Naive B cell (primary cell): ENCODE results near the gene GGT1. TPM values are rescaled to one million over a fixed set of nuclear protein-coding genes. Genes with fewer than 3 reads are reported as not detected.
"Not testable (repeated sequence)": the region's sequence is repeated elsewhere in the genome, so short reads cannot be mapped to it uniquely, and the experiment has no call there.

Source experiments
- ATAC-seq, 2 donors: fragments of 150-1000 bp; cut with Tn5 transposase; 2 replicates each; pipeline ENCODE4 v1.10.0; 2021; ENCODE audit warnings: low read depth in 2 of 2, mild to moderate bottlenecking in 2 of 2, moderate library complexity in 2 of 2
- DNase-seq: peaks from one replicate; pipeline ENCODE4 v3.0.0; 2022
- H3K27ac Mint-ChIP-seq, 6 donors: one replicate each; pipeline ENCODE4 v1.8.0; 2020 to 2022; ENCODE audit warnings: mild to moderate bottlenecking in 6 of 6, mixed read lengths in 6 of 6, moderate library complexity in 5 of 6, inconsistent platforms in 2 of 6
- H3K27me3 Mint-ChIP-seq, 3 donors: one replicate each; pipeline ENCODE4 v1.8.0; 2021 to 2022; ENCODE audit warnings: mixed read lengths in 3 of 3, mild to moderate bottlenecking in 1 of 3
- H3K36me3 Mint-ChIP-seq, 2 donors: one replicate each; pipeline ENCODE4 v1.8.0; 2020 to 2022; ENCODE audit warnings: mixed read lengths in 2 of 2, inconsistent platforms in 1 of 2, mild to moderate bottlenecking in 1 of 2
- H3K4me1 Mint-ChIP-seq, 3 donors: one replicate each; pipeline ENCODE4 v1.8.0; 2020 to 2022; ENCODE audit warnings: mixed read lengths in 3 of 3, inconsistent platforms in 1 of 3, mild to moderate bottlenecking in 1 of 3, moderate library complexity in 1 of 3
- H3K4me3 Mint-ChIP-seq, 8 donors: one replicate each; pipeline ENCODE4 v1.8.0; 2020 to 2022; ENCODE audit warnings: mild to moderate bottlenecking in 8 of 8, mixed read lengths in 8 of 8, moderate library complexity in 8 of 8, inconsistent platforms in 2 of 8
- H3K9me3 Mint-ChIP-seq, 7 donors: one replicate each; pipeline ENCODE4 v1.8.0; 2020 to 2022; ENCODE audit warnings: mixed read lengths in 7 of 7, mild to moderate bottlenecking in 5 of 7, inconsistent platforms in 2 of 7, moderate library complexity in 1 of 7
- polyA plus RNA-seq, 6 donors: library from polyadenylated mRNA; unstranded; fragments of 300-500 nt; fragmentation: Illumina TruSeq; gene quantifications; one replicate each; pipeline ENCODE4 v1.2.3, GENCODE V29; 2021; ENCODE audit warnings: low read depth in 6 of 6

GGT1 gene
- polyA plus RNA-seq: under 1 TPM in 4 of 6 donors, not detected in 2; 0.17 to 0.90 (median 0.70) TPM

DNA sequence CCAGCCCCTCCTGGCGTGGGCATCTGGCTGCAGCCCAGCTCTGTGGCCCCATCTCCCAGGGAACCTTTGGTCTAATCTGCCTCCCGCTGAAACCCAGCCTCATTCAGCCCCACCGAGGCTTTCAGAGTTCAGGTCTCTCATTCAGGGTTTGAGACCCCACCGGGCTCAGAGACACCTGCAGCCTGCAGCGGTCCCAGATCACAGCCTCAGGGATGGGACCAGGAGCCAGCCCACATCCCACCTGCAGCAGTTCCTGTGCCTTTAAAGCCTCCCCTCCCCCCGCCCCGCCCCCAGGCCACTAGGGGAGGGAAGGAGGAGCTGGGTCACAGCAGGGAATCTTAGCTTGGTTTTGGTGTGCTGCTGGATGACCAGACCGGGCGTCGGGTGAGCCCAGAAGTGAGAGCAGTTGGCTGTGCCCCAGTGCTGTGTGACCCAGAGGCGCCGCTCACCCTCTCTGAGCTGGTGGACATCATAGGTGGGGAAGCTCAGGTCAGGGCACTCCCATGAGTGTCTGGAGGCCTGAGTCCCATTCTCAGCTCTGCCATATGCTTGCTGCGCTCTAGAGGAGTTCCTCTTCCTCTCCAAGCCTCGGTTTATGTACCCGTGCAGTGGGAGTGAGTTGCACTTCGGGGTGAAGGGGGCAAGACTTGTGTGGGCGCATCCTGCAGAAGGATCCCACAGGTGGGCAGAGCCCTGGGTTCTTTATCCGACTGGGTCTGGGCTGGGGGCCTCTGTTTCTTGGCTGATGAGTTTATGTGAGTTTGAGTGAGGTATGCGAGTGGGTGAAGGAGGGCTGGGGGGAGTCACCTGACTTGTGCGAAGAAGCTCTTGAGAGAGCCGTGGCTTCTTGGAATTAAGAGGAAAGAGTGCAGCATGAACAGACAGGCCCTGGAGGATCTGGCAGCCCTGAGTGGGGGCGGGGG is at the start of gene GGT1:
Gene GGT1, plus strand, starts transcription at position 347 of the 923 bp plus-strand sequence. CDS start 7,889 bp downstream, outside the sequence.
- not testable (repeated sequence) for DNase-seq, H3K9me3 Mint-ChIP-seq, H3K36me3 Mint-ChIP-seq, H3K27me3 Mint-ChIP-seq, ATAC-seq
- H3K4me3 Mint-ChIP-seq: peak within 1 kb of the TSS in 4 of 8 donors; percentile 3 to 67 (median 38)
- peaks cover 13 to 23% (median 19%) of the 10 kb centered on the region in 3 donors for H3K4me1 Mint-ChIP-seq
- peak within 1 kb of the TSS in 4 of 6 donors; percentile 7 to 75 (median 55) for H3K27ac Mint-ChIP-seq

GRCh38 chr22:24553597-24554312 is 49.2 kb upstream of the GGT1 start:
- ATAC-seq (no peak), DNase-seq (no peak)
- no peaks in the 10 kb centered on the region for H3K9me3 Mint-ChIP-seq
- peak overlapping the region; percentile 92 to 100 (median 99) for H3K4me3 Mint-ChIP-seq
- H3K36me3 Mint-ChIP-seq: peaks cover 12 to 24% of the 10 kb centered on the region in 2 donors
- H3K27ac Mint-ChIP-seq: peak overlapping the region; percentile 95 to 99 (median 96)
- H3K27me3 Mint-ChIP-seq: no peaks in the 10 kb centered on the region
- H3K4me1 Mint-ChIP-seq: peaks cover 72 to 87% (median 82%) of the 10 kb centered on the region in 3 donors

GRCh38 chr22:24554313-24555164 is 48.5 kb upstream of the GGT1 start, which contains the start of gene GUCD1:
Gene GUCD1 (minus strand): TSS chr22:24555138. CDS start chr22:24554991, 147 bp downstream.
- Mint-ChIP-seq H3K9me3 (no peaks in the 10 kb centered on the region), H3K36me3 (peaks cover 12 to 25% of the 10 kb centered on the region in 2 donors), H3K4me3 (peak within 1 kb of the TSS; percentile 92 to 100 (median 99)), H3K27me3 (no peaks in the 10 kb centered on the region), H3K4me1 (peaks cover 73 to 87% (median 83%) of the 10 kb centered on the region in 3 donors), H3K27ac (peak within 1 kb of the TSS; percentile 95 to 99 (median 98))
- DNase-seq (peak; percentile 22), ATAC-seq (no peak)

- peaks cover 12 to 23% of the 10 kb centered on the region in 2 donors for H3K36me3 Mint-ChIP-seq
- no peaks in the 10 kb centered on the region for H3K9me3 Mint-ChIP-seq
- H3K27me3 Mint-ChIP-seq: no peaks in the 10 kb centered on the region
- peak within 1 kb of the TSS; percentile 95 to 99 (median 98) for H3K27ac Mint-ChIP-seq
- H3K4me3 Mint-ChIP-seq: peak within 1 kb of the TSS; percentile 92 to 100 (median 99)
- DNase-seq (peak; percentile 96), ATAC-seq (peak; percentile 77 to 80)
- H3K4me1 Mint-ChIP-seq: peaks cover 73 to 87% (median 81%) of the 10 kb centered on the region in 3 donors
Observed at GRCh38 chr22:24555165-24556039, 47.6 kb upstream of the GGT1 start, which contains the start of gene SNRPD3. Gene SNRPD3 (plus strand): TSS chr22:24555999. CDS start chr22:24557675, 1,676 bp downstream.

DNA sequence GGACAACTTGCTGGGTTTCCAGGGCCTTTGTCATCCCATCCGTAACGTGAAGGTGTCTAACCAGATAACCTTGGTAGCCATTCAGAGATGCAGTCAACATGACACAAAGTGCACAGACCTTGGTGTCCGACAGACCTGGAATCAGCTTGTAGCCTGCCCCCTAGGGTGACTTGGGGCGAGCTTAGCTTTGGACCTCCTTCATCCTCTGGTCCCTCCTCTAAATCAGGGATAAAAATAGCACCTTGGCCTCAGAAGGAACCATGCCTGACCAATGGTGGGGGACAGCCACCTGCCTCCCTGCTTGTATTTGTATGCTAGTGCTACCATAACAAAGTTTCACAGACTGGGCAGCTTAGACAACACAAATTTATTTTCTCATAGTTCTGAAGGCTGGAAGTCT is 43.5 kb upstream of the GGT1 start:
- ATAC-seq (no peak), DNase-seq (no peak)
- H3K4me3 Mint-ChIP-seq: peak overlapping the region in 7 of 8 donors; percentile 8 to 94 (median 45)
- H3K36me3 Mint-ChIP-seq: peaks cover 12% of the 10 kb centered on the region in 2 donors
- H3K27me3 Mint-ChIP-seq: no peaks in the 10 kb centered on the region
- peak overlapping the region in 3 of 6 donors; percentile 52 to 93 (median 82) for H3K27ac Mint-ChIP-seq
- peaks cover 47 to 76% (median 65%) of the 10 kb centered on the region in 3 donors for H3K4me1 Mint-ChIP-seq
- no peaks in the 10 kb centered on the region for H3K9me3 Mint-ChIP-seq

- H3K4me3 Mint-ChIP-seq: no peak overlapping the region
- H3K27ac Mint-ChIP-seq: no peak overlapping the region
- ATAC-seq: no peak
- peaks cover 33 to 74% (median 65%) of the 10 kb centered on the region in 3 donors for H3K4me1 Mint-ChIP-seq
- peaks cover 3 to 12% of the 10 kb centered on the region in 2 donors for H3K36me3 Mint-ChIP-seq
- H3K27me3 Mint-ChIP-seq: no peaks in the 10 kb centered on the region
- H3K9me3 Mint-ChIP-seq: no peaks in the 10 kb centered on the region
- DNase-seq: no peak
Observed at GRCh38 chr22:24563246-24563645, 39.7 kb upstream of the GGT1 start.

GRCh38 chr22:24564376-24565058 is 38.5 kb upstream of the GGT1 start:
- peak overlapping the region in 2 of 6 donors; percentile 62 to 90 for H3K27ac Mint-ChIP-seq
- DNase-seq (no peak), ATAC-seq (no peak)
- H3K36me3 Mint-ChIP-seq: peaks cover 0 to 6% of the 10 kb centered on the region in 2 donors
- no peak overlapping the region for H3K4me3 Mint-ChIP-seq
- H3K9me3 Mint-ChIP-seq: no peaks in the 10 kb centered on the region
- H3K4me1 Mint-ChIP-seq: peaks cover 21 to 62% (median 52%) of the 10 kb centered on the region in 3 donors
- H3K27me3 Mint-ChIP-seq: no peaks in the 10 kb centered on the region

DNA sequence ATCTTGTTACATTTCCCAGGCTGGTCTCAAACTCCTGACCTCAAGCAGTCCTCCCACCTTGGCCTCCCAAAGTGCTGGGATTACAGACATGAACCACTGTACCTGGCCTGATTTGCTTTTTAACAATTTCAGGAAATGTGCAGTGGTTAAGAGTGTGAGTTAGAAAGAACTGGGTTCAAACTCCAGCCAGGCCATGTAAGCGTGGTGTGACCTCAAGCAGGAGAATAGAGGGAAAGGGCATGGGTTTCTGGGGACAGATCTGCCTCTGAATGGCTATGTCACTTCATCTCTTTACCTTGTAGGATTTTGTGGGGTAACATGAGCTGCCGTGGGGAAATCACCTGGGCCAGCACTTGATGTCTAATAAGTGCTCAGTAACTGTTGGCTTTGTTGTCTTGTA is 37.9 kb upstream of the GGT1 start:
- H3K4me3 Mint-ChIP-seq: no peak overlapping the region

GRCh38 chr22:24566899-24567511 is 36.0 kb upstream of the GGT1 start:
- H3K9me3 Mint-ChIP-seq: no peaks in the 10 kb centered on the region
- no peaks in the 10 kb centered on the region for H3K27me3 Mint-ChIP-seq
- peaks cover 4 to 14% of the 10 kb centered on the region in 2 donors for H3K36me3 Mint-ChIP-seq
- H3K4me1 Mint-ChIP-seq: peaks cover 13 to 46% (median 44%) of the 10 kb centered on the region in 3 donors
- peak overlapping the region in 1 of 6 donors; percentile 16 for H3K27ac Mint-ChIP-seq
- no peak overlapping the region for H3K4me3 Mint-ChIP-seq
- no peak for DNase-seq
- no peak for ATAC-seq

More for the DNA sequence above, 37.9 kb upstream of the GGT1 start:
- H3K36me3 Mint-ChIP-seq: peaks cover 0 to 6% of the 10 kb centered on the region in 2 donors
- DNase-seq (no peak), ATAC-seq (no peak)
- peak overlapping the region in 2 of 6 donors; percentile 29 to 62 for H3K27ac Mint-ChIP-seq
- H3K4me1 Mint-ChIP-seq: peaks cover 16 to 58% (median 49%) of the 10 kb centered on the region in 3 donors
- no peaks in the 10 kb centered on the region for H3K9me3 Mint-ChIP-seq
- no peaks in the 10 kb centered on the region for H3K27me3 Mint-ChIP-seq

GRCh38 chr22:24567668-24568067 is 35.3 kb upstream of the GGT1 start:
- H3K27me3 Mint-ChIP-seq: no peaks in the 10 kb centered on the region

GRCh38 chr22:24571266-24571665 is 31.7 kb upstream of the GGT1 start:
- no peaks in the 10 kb centered on the region for H3K9me3 Mint-ChIP-seq
- peaks cover 6 to 27% of the 10 kb centered on the region in 2 donors for H3K36me3 Mint-ChIP-seq
- H3K27me3 Mint-ChIP-seq: no peaks in the 10 kb centered on the region
- H3K4me3 Mint-ChIP-seq: no peak overlapping the region
- H3K27ac Mint-ChIP-seq: no peak overlapping the region
- ATAC-seq (no peak), DNase-seq (no peak)
- peaks cover 11 to 12% (median 11%) of the 10 kb centered on the region in 3 donors for H3K4me1 Mint-ChIP-seq

More at GRCh38 chr22:24567668-24568067, 35.3 kb upstream of the GGT1 start:
- H3K4me1 Mint-ChIP-seq: peaks cover 13 to 41% (median 40%) of the 10 kb centered on the region in 3 donors
- no peak overlapping the region for H3K4me3 Mint-ChIP-seq
- ATAC-seq (no peak), DNase-seq (no peak)
- no peak overlapping the region for H3K27ac Mint-ChIP-seq
- no peaks in the 10 kb centered on the region for H3K9me3 Mint-ChIP-seq
- peaks cover 6 to 16% of the 10 kb centered on the region in 2 donors for H3K36me3 Mint-ChIP-seq
